ENCODE results near the gene NTSR1.

The NTSR1 gene

DNA sequence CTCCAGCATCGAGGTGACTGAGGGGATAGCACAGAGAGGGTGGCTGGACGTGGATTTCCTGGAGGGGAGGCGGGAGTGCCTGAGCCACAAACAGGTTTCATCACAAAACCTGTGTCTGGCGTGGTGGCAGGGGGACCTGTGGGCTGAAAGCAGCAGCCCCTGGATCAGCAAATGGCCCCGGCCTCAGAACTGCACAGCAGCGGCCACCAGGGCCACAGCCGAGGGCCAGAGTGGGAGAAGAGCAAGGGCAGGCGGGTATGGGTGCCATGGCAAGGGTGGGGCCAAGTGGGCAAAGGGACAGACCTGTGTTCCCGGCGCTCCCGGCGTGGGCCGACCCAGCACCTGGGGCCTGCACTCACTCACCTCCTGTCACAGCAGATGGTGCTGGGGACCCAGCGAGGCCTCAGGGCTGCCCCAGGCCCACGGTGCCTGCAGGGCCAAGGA lies 19.0 kb downstream of the NTSR1 start:
- DNase-seq, result no peak

DNA sequence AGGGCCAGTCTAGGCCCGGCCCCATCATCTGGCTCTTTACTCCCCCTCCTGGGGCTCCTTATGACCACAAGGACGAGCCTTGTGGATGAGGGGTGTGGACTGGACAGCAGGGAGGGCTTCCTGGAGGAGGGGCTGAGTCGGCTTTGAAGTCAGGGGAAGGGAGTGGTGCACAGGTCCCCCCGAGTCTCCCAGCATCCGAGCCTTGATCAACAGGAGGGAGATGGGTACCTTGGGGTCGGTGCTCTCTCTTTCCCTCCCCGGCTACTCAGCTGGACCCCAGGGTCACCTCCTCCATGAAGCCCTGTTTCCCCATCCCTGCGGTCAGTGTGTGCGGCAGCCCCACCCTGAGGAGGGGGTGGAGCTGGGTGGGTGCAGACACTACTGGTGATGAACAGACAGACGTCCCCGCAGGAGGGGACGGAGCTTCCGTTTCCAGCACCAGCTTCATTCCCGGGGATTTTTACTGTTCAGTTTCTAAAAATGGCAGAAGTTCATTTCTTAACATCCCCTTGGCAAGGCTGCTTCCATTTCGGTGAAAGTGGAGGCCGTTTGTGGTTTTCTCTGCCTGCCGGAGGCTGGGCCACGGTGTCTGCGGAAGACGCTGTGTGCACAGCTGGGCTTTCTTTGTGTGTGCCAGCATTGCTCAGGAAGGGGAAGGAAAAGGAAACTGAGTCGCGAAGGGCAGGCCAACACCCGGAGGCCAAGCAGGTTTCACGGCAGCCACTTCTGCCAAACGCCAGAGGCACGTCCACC lies 19.6 kb downstream of the NTSR1 start:
- DNase-seq, result no peak

DNA sequence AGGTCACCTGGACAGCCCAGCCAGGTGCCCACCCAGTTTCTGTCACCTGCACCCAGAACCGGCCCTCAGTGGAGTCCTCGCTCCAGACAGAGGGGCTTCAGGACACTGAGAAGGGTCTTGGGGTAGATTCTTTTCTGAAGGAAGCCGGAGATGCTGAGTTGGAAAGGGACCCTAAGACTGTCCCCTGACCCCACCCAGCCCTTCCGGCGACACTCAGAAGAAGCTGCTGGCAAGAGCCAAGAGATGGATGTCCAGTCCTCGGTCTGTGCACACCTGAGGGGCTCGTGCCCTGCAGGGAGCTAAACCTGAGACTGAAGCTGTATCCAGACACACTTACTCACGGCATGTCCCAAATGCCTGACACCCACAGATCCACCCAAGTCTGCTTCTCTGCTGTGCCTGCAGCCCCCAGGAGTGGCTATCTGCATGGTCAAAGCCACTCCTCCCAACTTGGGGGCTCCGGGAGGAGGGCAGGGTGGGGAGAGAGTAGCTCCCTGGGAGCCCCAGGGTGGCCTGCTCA lies 20.2 kb downstream of the NTSR1 start:
- DNase-seq, result no peak

DNA sequence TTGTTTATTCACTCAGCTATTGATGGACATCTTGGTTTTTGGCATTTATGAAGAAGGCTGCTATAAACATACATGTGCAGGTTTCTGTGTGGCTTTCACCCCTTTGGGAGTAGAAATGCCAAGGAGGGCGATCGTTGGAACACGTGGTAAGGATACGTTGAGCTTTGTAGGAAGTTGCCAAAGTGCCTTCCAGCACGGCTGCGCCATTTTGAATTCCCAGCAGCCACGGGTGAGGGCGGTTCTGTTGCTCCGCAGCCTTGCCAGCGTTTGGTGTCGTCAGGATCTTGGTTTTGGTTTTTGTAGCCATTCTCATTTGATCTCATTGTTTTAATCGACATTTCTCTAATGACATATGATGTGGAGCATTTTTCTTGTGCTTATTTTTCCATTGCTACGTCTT lies 21.8 kb downstream of the NTSR1 start:
- no peak for DNase-seq

DNA sequence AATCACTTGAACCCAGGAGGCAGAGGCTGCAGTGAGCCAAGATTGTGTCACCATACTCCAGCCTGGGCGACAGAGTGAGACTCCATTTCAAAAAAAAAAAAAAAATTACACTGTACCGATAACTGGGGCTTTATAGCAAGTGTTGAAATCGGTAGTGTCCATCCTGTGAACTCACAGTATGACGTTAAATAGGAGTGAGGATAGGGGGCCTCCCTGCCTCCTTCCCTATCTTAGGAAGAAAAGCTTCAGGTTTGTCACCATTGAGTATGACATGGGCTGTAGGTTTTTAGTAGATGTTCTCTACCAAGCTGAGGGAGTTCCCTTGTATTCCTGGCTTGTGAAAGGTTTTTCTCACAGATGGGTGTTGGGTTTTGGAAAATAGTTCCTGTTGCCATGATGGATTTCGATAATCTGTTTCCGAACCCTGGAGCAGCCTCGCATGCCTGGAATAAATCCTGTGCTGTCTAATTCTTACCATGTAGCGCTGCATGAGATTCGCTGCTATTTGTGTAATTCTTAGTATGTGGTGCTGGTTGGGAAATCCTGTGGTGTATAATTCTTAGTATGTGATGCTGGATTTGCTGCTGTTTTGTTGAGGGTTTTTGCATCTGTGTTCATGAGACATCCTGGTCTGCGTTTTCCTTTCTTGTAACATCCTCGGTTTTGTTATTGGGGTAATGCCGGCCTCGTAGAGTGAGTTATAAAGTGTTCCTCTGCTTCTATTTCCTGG lies 23.6 kb downstream of the NTSR1 start:
- DNase-seq, result no peak

DNA sequence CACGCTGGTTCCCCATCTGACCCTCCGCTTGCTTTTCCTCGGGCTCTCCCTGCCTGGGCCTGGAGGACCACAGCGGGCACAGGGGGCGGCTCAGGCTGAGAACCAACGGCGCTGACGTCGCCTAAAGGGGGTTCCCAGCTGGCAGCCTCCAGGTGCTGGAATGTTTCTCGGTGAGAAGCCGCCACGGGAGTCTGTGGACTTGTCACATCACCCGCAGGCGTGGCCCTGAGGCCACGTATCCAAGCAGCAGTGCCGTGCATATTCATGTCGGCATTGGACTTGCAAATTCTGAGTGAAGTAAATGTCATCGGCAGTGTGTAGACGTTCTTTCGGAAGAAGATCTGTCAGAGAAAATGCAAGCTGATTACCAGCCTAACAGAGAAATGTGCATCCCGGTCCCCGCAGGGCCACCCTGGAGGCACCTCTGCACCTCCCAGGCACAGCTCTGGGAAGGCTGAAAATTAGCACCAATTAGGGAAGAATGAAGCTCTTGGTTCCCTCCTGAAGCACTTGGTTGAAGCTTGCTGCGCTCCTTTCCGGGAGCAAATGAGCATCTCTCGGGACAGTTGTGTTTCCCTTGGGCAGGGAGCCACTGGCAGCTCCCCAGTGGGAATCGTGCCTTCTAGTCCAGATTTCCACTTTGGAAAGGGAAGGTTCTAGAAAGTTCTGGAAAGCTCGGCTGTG lies 24.3 kb downstream of the NTSR1 start:
- DNase-seq, result no peak

DNA sequence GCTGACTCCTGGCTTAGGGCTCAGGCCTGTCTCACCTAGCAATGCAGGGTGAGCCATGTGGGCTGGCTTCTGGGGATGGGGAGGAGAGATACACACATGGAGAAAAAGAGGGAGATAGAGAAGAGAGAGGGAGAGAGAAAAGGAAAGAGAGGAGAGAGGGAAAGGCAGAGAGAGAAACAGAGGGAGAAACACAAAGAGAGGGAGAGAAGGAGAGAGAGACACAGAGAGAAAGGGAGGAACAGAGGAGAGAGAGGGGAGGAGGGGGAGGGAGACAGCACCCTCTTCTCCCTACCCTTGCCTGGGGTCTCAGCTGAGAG lies 24.8 kb downstream of the NTSR1 start:
- no peak for DNase-seq

DNA sequence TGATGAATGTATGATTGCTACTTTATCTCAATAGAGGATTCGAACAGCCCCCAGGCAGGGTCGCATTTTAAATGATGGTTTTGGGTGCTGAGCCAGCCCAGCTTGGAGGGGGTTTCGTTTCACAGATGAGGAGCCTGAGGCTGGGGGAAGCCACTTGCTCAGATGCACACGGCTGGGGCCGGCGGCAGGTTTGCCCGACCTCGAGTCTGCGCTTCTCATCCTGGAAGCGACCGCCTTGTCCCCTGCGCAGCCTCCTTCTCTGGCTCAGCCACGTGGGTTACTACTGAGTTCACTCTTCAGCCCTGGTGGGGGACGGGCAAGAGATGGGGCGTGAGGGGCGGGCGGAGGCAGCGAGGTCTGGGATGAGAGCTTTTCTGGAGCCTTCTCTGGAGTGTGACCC lies 25.3 kb downstream of the NTSR1 start:
- no peak for DNase-seq

DNA sequence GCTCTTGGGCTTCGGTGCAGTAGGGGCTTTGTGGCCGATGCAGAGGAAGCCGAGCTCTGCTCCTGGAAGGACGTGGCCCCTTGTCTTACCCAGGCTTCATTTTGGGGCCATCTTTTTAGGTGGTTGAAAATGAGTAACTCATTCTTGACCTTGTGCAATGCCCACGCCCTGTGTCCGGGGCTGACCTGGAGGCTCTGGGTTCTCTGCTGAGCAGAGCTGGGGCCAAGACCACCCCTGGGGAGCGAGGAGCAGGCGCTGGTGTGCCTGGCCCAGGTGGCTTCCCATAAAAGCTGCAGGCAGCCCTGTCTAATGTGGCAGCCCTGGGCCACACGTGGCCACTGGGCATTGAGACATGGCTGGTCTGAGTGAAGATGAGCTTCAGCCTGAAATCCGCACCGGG lies 25.7 kb downstream of the NTSR1 start:
- no peak for DNase-seq

DNA sequence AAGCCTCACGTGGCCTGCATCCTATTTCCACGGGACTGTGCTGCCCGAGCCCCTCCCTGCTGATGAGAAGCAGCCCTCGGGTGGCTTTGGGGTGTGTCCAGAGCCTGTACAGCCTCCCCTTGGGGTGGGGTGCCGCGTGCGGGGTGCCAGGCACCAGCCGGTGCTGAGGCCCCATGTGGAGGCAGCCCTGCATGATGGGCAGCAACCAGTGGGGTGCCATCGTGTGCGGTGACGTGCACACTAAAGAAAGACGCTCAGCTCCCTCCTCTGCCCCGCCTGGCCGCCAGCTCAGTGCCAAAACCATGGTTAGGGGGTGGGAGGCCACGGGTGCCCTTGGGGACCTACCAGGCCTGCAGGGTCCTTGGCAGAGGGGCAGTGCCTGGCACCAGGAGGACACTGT lies 26.2 kb downstream of the NTSR1 start:
- DNase-seq, result no peak

DNA sequence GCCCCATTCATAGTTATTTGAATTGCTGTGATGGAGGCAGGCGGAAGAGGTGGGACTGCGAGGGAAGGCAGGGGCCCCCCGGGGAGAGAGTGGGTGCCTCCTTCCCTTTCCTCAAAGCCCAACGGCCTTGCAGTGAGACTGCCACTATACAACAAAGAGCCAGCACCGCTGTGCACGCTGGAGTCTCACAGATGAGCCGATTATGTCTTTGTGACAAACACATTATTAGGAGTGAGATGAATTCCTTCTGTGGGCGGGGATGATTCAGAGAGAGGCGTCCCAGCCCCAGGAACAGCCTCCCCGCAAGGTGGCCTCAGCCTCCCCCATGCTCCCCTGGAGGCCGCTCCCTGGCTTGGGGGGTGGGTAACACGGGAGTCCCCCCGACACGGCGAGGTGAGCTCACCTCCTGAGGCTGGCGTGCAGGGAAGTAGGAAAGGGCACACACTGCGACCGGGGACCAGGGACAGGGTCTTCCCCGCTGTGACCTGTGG lies 26.7 kb downstream of the NTSR1 start:
- DNase-seq, result no peak

DNA sequence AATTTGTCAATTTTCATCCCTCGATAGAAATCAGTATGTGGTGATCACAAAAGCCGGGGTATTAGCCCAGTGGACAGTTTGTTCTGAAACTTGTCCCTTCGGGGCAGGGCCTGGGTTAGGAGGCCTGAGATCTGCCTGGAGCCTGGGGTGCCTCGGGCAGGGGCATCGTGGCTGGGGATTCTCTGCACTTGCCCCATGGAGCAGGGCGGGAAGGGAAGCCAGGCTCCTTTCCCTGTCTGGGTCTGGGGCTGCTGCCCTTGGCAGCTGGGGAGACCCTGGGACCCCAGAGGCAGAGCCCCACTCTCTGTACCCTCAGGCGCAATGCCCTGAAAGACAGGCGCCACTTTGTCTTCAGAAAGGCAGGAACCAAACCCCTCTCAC lies 27.4 kb downstream of the NTSR1 start:
- DNase-seq, result no peak

DNA sequence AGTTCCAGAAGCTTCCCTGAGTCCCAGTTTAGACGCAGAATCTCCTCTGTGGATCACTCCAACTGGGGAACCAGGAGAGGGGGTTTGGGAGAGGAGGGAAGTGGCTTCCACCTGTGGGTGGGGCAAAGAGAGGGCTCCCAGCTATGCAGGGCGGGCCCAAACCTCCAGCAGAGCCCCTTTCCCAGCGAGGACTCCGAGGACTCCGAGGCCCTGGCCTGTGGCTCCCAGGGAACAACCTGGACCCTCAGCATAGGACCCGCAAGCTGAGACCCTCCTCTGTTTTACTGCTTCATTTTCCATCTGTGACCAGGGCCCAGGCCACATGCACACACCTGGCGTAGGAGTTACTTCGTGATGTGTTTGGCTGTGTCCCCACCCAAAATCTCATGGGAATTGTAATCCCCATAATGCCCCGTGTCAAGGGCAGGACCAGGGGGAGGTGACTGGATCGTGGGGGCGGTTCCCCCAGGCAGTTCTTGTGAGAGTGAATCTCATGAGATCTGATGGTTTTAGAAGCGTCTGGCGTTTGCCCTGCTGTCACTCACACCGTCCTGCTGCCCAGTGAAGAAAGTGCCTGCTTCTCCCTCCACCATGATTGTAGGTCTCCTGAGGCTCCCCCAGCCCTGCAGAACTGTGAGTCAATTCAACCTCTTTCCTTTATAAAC lies 27.9 kb downstream of the NTSR1 start:
- no peak for DNase-seq

DNA sequence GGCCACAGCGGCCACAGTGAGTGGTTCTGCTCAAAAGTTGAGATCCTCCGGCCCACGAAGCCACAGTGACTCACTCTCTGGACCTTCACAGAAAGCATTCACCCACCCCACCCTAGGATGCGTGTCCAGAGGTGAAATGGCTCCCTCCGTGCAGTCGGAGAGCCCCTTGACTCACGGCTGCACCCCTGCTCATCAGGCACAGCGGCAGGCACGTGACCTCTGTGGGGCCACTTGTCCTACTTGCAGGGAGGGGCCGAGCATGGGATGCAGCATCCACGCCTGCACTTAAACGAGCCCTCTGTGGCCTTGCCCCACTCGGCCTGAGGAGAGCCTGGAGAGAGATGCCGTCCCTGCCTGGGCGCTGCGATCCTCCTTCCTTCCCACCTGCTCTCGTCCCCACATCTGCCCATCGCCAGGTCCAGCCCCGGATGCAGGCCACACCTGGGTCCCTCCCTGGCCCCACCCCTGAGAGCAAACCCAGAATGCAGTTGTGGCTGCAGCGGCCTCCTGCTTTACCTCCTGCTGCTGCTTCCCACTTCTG lies 28.7 kb downstream of the NTSR1 start:
- DNase-seq, result no peak

DNA sequence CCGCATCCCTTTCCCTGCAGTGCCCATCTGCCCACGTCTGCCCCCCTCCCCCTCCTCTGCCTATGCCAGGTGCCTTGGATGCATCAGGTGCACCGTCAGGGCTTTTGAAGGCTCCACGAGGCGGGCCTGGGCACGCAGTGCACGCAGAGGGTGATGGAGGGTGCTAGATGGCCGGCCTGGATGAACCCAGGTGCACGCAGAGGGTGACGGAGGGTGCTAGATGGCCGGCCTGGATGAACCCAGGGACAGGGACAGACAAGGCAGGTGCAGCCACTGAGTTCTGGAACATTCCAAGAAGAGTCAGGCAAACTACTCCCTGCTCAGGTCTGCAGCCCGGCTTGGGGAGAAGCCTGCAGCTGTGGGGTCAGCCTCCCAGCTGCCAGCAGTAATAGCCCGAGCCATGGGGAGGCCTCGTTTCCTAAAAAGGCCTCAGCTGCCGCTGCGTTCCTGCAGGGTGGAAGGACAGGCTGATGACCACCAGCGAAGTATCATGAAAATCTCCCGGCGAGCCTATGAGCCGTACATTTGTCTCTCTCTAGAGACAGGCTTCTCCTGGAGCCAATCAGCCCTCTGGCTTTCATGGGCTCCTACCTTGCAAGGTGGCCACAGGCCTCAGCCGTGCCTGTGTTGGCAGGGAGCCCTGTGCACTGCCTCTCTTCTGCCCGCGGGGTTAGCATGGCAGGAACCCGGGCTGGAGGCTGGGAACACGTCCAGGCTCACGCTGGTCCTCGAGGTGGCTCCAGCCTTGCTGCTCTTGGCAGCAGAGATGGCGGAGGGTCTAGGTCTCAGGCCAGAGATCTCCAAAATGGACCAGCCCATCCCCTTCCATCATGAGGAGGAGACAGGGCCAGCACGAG lies 29.6 kb downstream of the NTSR1 start:
- DNase-seq, result no peak

DNA sequence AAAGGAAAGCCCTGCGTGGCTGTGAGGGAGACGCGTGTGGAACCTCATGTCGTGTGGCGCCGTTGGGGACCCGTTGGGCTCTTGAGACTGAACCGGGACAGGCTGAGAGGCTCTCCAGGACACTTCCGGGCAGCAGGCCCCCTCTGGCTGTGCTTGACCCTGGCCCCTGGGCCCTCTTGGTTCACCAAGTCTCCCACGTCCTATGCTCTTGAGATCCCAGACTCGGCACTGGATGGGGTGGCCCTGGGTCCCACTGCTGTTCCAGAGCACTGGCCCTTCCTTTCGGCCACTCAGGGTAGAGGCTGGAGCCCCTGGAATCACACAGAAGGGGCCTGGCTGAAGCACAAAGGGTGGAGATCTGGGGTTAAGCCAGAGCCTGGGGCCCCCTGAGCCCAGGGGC lies 30.4 kb downstream of the NTSR1 start:
- no peak for DNase-seq

DNA sequence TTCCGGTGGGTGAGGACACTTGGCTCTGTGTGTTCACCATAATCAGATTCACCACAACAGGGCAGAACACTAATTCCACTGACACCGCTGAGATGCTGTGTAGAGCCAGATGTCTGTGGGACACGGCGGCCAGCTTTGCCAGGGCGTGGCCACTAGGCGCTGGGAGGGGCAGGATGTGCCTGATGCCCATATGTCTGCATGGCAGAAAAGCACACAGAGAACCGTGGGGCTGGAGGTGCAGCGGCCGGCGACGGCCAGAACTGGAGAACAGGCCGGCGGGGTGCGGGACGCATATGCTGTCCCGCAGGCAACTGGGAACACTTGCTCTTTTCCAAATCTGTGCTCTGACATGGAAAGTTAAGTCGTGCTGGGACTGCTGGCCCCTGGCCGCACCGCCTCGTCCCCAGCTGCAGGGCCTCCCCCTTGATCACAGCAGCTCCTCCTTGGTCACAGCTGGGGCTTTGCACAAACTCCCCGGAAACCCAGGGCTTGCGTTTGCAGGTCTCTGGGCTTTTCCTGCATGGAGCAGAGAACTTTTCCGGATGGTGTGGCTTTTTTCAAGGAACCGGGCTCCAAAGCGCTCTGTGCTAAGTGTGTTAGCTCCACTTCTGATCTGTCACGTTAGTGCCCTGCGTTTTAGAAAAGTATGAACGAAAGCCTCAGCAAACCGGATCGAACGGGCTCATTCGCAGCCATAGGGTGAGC lies 31.1 kb downstream of the NTSR1 start:
- no peak for DNase-seq

DNA sequence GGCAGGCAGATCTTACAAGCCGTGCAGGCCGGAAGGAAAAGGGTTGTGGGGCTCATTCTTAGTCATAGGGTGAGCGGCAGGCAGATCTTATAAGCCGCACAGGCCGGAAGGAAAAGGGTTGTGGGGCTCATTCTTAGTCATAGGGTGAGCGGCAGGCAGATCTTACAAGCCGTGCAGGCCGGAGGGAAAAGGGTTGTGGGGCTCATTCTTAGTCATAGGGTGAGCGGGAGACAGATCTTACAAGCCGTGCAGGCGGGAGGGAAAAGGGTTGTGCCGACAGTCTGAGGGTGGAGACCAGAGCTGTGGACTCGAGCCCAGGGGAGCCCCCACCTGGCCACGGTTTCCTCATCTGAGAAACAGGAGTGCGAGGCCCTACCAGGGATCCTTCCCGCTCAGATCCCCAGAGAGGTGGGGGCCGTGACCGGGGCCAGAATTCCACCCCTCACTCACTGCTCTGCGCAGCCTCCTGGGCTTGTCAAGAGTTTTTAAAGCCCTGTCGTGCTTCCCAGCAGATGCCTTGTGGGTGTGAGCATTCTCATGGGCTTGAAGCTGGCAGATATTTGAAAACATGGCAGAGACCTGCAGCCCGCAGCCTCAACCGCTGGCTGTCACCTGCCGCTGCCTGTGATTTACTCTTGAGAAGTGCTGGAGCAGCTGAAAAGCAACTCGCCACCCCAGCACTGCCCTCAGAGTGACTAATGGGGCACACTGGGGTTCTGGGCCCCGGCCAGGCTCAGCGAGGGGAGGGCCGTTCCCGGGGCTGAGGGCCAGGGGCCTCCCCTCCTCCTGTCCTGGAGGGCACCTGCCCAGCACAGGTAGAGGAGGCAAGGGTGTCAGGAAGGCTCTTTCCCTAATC lies 31.9 kb downstream of the NTSR1 start:
- peak in 1 of 2 experiments; percentile 23 for DNase-seq

DNA sequence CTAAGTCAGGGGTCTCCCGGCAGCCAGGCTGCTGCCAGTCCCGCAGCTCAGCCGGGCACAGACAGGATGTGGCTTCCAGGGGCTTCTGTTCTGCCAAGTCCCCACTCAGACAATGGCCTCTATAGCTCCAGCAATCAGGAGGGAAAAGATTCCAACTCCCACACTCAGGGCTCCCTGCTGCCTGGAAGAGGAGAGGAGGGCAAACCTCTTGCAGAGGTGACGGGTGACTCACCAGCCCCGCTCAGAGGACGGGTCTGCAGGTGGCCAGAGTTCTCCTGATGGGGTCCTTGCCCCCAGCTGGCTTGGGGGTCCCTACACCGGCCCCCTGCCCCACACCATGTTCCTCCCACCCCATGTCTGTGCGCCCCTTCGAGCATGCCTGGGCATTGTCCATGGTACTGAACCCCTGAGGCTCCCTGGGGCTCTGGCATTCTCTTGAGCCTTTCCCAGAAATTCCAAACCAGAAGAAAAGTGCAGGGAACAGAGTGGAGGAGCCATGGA lies 32.6 kb downstream of the NTSR1 start:
- DNase-seq, result peak in 1 of 2 experiments; percentile 12

Measured in NCI-H2081 (cell line).